Measurements from ENCODE around the gene SDHB.

DNA sequence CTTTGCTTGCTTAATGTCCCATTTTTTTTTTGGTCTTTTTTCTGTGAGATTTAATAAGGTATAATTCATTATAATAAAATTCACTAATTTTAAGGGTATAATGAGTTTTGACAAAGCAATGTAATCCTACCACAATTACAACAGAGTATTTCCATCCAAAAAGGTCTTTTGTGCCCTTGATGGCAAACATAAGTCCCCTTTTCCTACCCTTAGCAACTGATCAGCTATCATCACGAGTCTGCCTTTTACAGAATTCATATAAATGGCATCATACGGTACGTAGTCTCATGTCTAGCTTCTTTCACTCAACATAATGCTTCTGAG, 7.5 kb downstream of the SDHB start:
- TF ChIP-seq TCF7L2 (IDR thresholded peaks at IDR 0.05; ENCODE audit: borderline replicate concordance, low read depth, low read length): no peak
- TF ChIP-seq ZNF146 (tag by site-specific recombination; IDR thresholded peaks at IDR 0.05): no peak
- no peak for TF ChIP-seq YY1 (tag by site-specific recombination; IDR thresholded peaks at IDR 0.05)
- TF ChIP-seq MEIS1 (CRISPR knock-in tag; IDR thresholded peaks at IDR 0.05; ENCODE audit: borderline replicate concordance): no peak
- TF ChIP-seq, protein P1, sequence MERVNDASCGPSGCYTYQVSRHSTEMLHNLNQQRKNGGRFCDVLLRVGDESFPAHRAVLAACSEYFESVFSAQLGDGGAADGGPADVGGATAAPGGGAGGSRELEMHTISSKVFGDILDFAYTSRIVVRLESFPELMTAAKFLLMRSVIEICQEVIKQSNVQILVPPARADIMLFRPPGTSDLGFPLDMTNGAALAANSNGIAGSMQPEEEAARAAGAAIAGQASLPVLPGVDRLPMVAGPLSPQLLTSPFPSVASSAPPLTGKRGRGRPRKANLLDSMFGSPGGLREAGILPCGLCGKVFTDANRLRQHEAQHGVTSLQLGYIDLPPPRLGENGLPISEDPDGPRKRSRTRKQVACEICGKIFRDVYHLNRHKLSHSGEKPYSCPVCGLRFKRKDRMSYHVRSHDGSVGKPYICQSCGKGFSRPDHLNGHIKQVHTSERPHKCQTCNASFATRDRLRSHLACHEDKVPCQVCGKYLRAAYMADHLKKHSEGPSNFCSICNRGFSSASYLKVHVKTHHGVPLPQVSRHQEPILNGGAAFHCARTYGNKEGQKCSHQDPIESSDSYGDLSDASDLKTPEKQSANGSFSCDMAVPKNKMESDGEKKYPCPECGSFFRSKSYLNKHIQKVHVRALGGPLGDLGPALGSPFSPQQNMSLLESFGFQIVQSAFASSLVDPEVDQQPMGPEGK (tag by site-specific recombination; IDR thresholded peaks at IDR 0.05): no peak
- TF ChIP-seq CTCF (tag by site-specific recombination; IDR thresholded peaks at IDR 0.05): no peak
- TF ChIP-seq RBAK (tag by site-specific recombination; IDR thresholded peaks at IDR 0.05): no peak
- TF ChIP-seq ZNF184 (tag by site-specific recombination; IDR thresholded peaks at IDR 0.05): no peak
- TF ChIP-seq, protein P2, sequence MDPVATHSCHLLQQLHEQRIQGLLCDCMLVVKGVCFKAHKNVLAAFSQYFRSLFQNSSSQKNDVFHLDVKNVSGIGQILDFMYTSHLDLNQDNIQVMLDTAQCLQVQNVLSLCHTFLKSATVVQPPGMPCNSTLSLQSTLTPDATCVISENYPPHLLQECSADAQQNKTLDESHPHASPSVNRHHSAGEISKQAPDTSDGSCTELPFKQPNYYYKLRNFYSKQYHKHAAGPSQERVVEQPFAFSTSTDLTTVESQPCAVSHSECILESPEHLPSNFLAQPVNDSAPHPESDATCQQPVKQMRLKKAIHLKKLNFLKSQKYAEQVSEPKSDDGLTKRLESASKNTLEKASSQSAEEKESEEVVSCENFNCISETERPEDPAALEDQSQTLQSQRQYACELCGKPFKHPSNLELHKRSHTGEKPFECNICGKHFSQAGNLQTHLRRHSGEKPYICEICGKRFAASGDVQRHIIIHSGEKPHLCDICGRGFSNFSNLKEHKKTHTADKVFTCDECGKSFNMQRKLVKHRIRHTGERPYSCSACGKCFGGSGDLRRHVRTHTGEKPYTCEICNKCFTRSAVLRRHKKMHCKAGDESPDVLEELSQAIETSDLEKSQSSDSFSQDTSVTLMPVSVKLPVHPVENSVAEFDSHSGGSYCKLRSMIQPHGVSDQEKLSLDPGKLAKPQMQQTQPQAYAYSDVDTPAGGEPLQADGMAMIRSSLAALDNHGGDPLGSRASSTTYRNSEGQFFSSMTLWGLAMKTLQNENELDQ (tag by site-specific recombination; IDR thresholded peaks at IDR 0.05; ENCODE audit: low read depth): no peak

Measured in HEK293 (cell line).